Effector CD4-positive, alpha-beta T cell (primary cell): Measurements from ENCODE around the gene DMRTC2.

ENCODE experiments used
- DNase-seq: peaks from one replicate; pipeline ENCODE4 v3.0.0-alpha.2; 2020

Gene DMRTC2

GRCh38 chr19:41892173-41892902, 47.5 kb downstream of the DMRTC2 start:
- no peak for DNase-seq

- DNase-seq: no peak
Observed at GRCh38 chr19:41893899-41894298, 49.1 kb downstream of the DMRTC2 start.

- no peak for DNase-seq
Observed at GRCh38 chr19:41894350-41894749, 49.5 kb downstream of the DMRTC2 start.

- DNase-seq: no peak
Observed at GRCh38 chr19:41895745-41896580, 51.1 kb downstream of the DMRTC2 start.

- no peak for DNase-seq
Observed at GRCh38 chr19:41896581-41896942, 51.7 kb downstream of the DMRTC2 start.

- no peak for DNase-seq
Observed at GRCh38 chr19:41897181-41897580, 52.3 kb downstream of the DMRTC2 start.

GRCh38 chr19:41897820-41898219, 53.0 kb downstream of the DMRTC2 start:
- no peak for DNase-seq

GRCh38 chr19:41898235-41898634, 53.4 kb downstream of the DMRTC2 start:
- DNase-seq: no peak
